ENCODE results near the gene ZSWIM3.
"Not testable (repeated sequence)": the region's sequence is repeated elsewhere in the genome, so short reads cannot be mapped to it uniquely, and the experiment has no call there.

DNA sequence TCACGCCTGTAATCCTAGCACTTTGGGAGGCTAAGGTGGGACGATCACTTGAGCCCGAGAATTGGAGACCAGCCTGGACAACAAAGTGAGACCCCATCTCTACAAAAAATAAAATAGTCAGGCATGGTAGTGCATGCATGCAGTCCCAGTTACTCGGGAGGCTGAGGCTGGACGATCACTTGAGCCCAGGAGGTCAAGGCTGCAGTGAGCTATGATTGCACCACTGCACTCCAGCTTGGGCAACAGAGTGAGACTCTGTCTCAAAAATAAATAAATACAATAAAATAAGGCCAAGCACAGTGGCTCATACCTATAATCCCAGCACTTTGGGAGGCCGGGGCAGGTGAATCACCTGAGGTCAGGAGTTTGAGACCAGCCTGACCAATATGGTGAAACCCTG lies 43.9 kb downstream of the ZSWIM3 start:
- not testable (repeated sequence) for TF ChIP-seq POLR2A, EP300, POLR2AphosphoS5 (IDR thresholded peaks at IDR 0.05)
- TF ChIP-seq, protein P1, sequence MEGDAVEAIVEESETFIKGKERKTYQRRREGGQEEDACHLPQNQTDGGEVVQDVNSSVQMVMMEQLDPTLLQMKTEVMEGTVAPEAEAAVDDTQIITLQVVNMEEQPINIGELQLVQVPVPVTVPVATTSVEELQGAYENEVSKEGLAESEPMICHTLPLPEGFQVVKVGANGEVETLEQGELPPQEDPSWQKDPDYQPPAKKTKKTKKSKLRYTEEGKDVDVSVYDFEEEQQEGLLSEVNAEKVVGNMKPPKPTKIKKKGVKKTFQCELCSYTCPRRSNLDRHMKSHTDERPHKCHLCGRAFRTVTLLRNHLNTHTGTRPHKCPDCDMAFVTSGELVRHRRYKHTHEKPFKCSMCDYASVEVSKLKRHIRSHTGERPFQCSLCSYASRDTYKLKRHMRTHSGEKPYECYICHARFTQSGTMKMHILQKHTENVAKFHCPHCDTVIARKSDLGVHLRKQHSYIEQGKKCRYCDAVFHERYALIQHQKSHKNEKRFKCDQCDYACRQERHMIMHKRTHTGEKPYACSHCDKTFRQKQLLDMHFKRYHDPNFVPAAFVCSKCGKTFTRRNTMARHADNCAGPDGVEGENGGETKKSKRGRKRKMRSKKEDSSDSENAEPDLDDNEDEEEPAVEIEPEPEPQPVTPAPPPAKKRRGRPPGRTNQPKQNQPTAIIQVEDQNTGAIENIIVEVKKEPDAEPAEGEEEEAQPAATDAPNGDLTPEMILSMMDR (IDR thresholded peaks at IDR 0.05): not testable (repeated sequence)
